ENCODE data around the gene PPP1R36. TPM values are rescaled to one million over a fixed set of nuclear protein-coding genes. Genes with fewer than 3 reads are reported as not detected.

The PPP1R36 gene
- total RNA-seq, 1 donor from 2014 or later, result 2.4 TPM

GRCh38 chr14:64518229-64518628, 31.5 kb upstream of the PPP1R36 start:
- Mint-ChIP-seq H3K4me3 (ENCODE audit: unreplicated experiment) (no peak overlapping the region), H3K27ac (ENCODE audit: unreplicated experiment) (no peak overlapping the region), H3K4me1 (ENCODE audit: low read depth, unreplicated experiment) (no peaks in the 10 kb centered on the region), H3K36me3 (ENCODE audit: unreplicated experiment) (no peaks in the 10 kb centered on the region), H3K9me3 (ENCODE audit: unreplicated experiment) (no peaks in the 10 kb centered on the region), H3K27me3 (ENCODE audit: unreplicated experiment) (no peaks in the 10 kb centered on the region)
- DNase-seq, result no peak
- TF ChIP-seq, protein P1, sequence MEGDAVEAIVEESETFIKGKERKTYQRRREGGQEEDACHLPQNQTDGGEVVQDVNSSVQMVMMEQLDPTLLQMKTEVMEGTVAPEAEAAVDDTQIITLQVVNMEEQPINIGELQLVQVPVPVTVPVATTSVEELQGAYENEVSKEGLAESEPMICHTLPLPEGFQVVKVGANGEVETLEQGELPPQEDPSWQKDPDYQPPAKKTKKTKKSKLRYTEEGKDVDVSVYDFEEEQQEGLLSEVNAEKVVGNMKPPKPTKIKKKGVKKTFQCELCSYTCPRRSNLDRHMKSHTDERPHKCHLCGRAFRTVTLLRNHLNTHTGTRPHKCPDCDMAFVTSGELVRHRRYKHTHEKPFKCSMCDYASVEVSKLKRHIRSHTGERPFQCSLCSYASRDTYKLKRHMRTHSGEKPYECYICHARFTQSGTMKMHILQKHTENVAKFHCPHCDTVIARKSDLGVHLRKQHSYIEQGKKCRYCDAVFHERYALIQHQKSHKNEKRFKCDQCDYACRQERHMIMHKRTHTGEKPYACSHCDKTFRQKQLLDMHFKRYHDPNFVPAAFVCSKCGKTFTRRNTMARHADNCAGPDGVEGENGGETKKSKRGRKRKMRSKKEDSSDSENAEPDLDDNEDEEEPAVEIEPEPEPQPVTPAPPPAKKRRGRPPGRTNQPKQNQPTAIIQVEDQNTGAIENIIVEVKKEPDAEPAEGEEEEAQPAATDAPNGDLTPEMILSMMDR (IDR thresholded peaks at IDR 0.05; ENCODE audit: partially characterized antibody, unreplicated experiment), result no peak

- no peak overlapping the region for H3K4me3 Mint-ChIP-seq (ENCODE audit: unreplicated experiment)
- H3K4me1 Mint-ChIP-seq (ENCODE audit: low read depth, unreplicated experiment), result no peaks in the 10 kb centered on the region
- no peak overlapping the region for H3K27ac Mint-ChIP-seq (ENCODE audit: unreplicated experiment)
- H3K36me3 Mint-ChIP-seq (ENCODE audit: unreplicated experiment), result no peaks in the 10 kb centered on the region
- DNase-seq, result no peak
- no peaks in the 10 kb centered on the region for H3K9me3 Mint-ChIP-seq (ENCODE audit: unreplicated experiment)
- H3K27me3 Mint-ChIP-seq (ENCODE audit: unreplicated experiment), result no peaks in the 10 kb centered on the region
- TF ChIP-seq, protein P1 (IDR thresholded peaks at IDR 0.05; ENCODE audit: partially characterized antibody, unreplicated experiment), result no peak
Observed at GRCh38 chr14:64520699-64521098, 29.1 kb upstream of the PPP1R36 start.

- H3K4me3 Mint-ChIP-seq (ENCODE audit: unreplicated experiment), result no peak overlapping the region
- H3K4me1 Mint-ChIP-seq (ENCODE audit: low read depth, unreplicated experiment), result no peaks in the 10 kb centered on the region
- no peaks in the 10 kb centered on the region for H3K36me3 Mint-ChIP-seq (ENCODE audit: unreplicated experiment)
- TF ChIP-seq, protein P1 (IDR thresholded peaks at IDR 0.05; ENCODE audit: partially characterized antibody, unreplicated experiment), result no peak
- H3K27me3 Mint-ChIP-seq (ENCODE audit: unreplicated experiment), result no peaks in the 10 kb centered on the region
- no peaks in the 10 kb centered on the region for H3K9me3 Mint-ChIP-seq (ENCODE audit: unreplicated experiment)
- no peak overlapping the region for H3K27ac Mint-ChIP-seq (ENCODE audit: unreplicated experiment)
- DNase-seq, result no peak
Observed at GRCh38 chr14:64522591-64523355, 27.0 kb upstream of the PPP1R36 start.

GRCh38 chr14:64525354-64525753, 24.4 kb upstream of the PPP1R36 start:
- Mint-ChIP-seq H3K4me3 (ENCODE audit: unreplicated experiment) (no peak overlapping the region), H3K27me3 (ENCODE audit: unreplicated experiment) (no peaks in the 10 kb centered on the region), H3K4me1 (ENCODE audit: low read depth, unreplicated experiment) (no peaks in the 10 kb centered on the region), H3K9me3 (ENCODE audit: unreplicated experiment) (no peaks in the 10 kb centered on the region), H3K27ac (ENCODE audit: unreplicated experiment) (no peak overlapping the region), H3K36me3 (ENCODE audit: unreplicated experiment) (no peaks in the 10 kb centered on the region)
- TF ChIP-seq, protein P1 (IDR thresholded peaks at IDR 0.05; ENCODE audit: partially characterized antibody, unreplicated experiment), result no peak
- DNase-seq, result no peak

GRCh38 chr14:64531567-64531966, 18.2 kb upstream of the PPP1R36 start:
- Mint-ChIP-seq H3K27ac (ENCODE audit: unreplicated experiment) (no peak overlapping the region), H3K27me3 (ENCODE audit: unreplicated experiment) (no peaks in the 10 kb centered on the region), H3K36me3 (ENCODE audit: unreplicated experiment) (no peaks in the 10 kb centered on the region), H3K4me1 (ENCODE audit: low read depth, unreplicated experiment) (peaks cover 2% of the 10 kb centered on the region), H3K4me3 (ENCODE audit: unreplicated experiment) (no peak overlapping the region), H3K9me3 (ENCODE audit: unreplicated experiment) (peaks cover 2% of the 10 kb centered on the region)
- DNase-seq, result no peak
- TF ChIP-seq, protein P1 (IDR thresholded peaks at IDR 0.05; ENCODE audit: partially characterized antibody, unreplicated experiment), result no peak
